Measurements from ENCODE around the gene KDM1A. TPM values are rescaled to one million over a fixed set of nuclear protein-coding genes. Genes with fewer than 3 reads are reported as not detected.

The KDM1A gene
- total RNA-seq, 1 donor from 2014 or later: 155 TPM

DNA sequence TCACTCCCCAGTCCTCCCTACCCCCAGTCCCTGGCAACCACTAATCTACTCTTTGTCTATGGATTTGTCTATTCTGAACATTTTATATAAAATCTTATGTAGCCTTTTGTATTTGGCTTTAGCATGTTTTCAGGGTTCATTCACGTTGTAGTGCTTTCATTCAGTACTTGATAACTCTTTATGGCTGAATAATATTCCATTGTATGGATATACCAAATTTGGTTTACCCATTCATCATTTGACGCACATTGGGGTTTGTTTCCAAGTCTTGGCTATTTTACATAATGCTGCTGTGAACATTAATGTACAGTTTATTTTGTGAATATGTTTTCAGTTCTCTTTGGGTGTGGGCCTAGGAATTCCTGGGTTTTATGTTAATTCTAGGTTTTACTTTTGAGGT, 2.6 kb downstream of the KDM1A start:
- H3K4me1 Mint-ChIP-seq (ENCODE audit: unreplicated experiment): peaks cover 23% of the 10 kb centered on the region
- DNase-seq (ENCODE audit: extremely low spot score, unreplicated experiment): no peak
- TF ChIP-seq, protein P1, sequence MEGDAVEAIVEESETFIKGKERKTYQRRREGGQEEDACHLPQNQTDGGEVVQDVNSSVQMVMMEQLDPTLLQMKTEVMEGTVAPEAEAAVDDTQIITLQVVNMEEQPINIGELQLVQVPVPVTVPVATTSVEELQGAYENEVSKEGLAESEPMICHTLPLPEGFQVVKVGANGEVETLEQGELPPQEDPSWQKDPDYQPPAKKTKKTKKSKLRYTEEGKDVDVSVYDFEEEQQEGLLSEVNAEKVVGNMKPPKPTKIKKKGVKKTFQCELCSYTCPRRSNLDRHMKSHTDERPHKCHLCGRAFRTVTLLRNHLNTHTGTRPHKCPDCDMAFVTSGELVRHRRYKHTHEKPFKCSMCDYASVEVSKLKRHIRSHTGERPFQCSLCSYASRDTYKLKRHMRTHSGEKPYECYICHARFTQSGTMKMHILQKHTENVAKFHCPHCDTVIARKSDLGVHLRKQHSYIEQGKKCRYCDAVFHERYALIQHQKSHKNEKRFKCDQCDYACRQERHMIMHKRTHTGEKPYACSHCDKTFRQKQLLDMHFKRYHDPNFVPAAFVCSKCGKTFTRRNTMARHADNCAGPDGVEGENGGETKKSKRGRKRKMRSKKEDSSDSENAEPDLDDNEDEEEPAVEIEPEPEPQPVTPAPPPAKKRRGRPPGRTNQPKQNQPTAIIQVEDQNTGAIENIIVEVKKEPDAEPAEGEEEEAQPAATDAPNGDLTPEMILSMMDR (conservative IDR thresholded peaks at IDR 0.05): no peak
- no peaks in the 10 kb centered on the region for H3K27me3 Mint-ChIP-seq
- H3K27ac Mint-ChIP-seq: no peak overlapping the region
- peak overlapping the region; percentile 98 for H3K4me3 Mint-ChIP-seq
- no peaks in the 10 kb centered on the region for H3K9me3 Mint-ChIP-seq
- H3K36me3 Mint-ChIP-seq: peaks cover 28% of the 10 kb centered on the region

DNA sequence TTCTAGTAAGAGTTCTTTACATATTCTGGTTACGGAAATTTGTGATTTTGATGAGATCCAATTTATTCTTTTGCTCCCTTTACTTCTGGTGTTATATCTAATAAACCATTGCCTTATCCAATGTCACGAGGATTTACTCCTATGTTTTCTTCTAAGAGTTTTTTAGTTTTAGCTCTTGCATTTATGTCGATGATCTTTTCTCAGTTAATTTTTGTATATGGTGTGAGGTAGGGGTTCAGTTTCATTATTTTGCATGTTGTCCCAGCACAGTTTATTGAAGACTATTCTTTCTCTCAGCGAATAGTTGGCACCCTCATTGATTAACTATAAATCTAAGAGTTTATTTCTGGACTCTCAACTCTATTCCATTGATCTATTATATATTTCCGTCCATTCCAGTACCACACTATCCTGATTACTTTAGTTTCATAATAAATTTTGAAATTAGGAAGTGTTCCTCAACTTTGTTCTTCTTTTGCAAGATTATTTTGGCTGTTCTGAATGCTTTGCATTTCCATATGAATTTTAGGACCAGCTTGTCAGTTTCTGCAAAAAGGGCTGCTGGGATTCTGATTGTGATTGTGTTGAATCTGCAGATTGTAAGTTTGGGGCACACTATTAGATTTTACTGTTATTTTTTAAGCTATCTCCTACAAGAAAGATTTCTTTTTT, 4.0 kb downstream of the KDM1A start:
- no peaks in the 10 kb centered on the region for H3K9me3 Mint-ChIP-seq
- H3K4me1 Mint-ChIP-seq (ENCODE audit: unreplicated experiment): peaks cover 32% of the 10 kb centered on the region
- DNase-seq (ENCODE audit: extremely low spot score, unreplicated experiment): no peak
- TF ChIP-seq, protein P1 (conservative IDR thresholded peaks at IDR 0.05): no peak
- peak overlapping the region; percentile 13 for H3K4me3 Mint-ChIP-seq
- H3K27me3 Mint-ChIP-seq: no peaks in the 10 kb centered on the region
- H3K36me3 Mint-ChIP-seq: peaks cover 28% of the 10 kb centered on the region
- no peak overlapping the region for H3K27ac Mint-ChIP-seq

DNA sequence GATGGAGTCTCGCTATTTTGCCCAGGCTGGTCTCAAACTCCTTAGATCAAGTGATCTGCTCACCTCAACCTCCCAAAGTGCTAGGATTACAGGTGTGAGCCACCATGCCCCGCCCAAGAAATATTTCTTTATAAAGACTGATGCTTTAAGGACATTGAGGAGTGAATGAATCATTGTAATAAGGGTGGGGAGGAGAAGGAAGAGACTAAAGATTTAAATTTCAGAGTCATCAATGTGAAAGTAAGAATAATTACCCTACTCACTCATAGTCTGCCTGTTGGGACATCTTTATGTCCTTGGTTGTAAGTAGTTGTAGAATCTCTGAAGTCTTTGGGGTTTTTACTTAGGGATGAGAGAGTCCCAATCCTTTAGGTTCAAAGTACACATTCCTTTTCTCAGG, 7.3 kb downstream of the KDM1A start:
- peaks cover 27% of the 10 kb centered on the region for H3K4me1 Mint-ChIP-seq (ENCODE audit: unreplicated experiment)
- no peaks in the 10 kb centered on the region for H3K27me3 Mint-ChIP-seq
- H3K4me3 Mint-ChIP-seq: no peak overlapping the region
- DNase-seq (ENCODE audit: extremely low spot score, unreplicated experiment): no peak
- peak overlapping the region; percentile 74 for H3K27ac Mint-ChIP-seq
- peaks cover 35% of the 10 kb centered on the region for H3K36me3 Mint-ChIP-seq
- TF ChIP-seq, protein P1 (conservative IDR thresholded peaks at IDR 0.05): no peak
- H3K9me3 Mint-ChIP-seq: no peaks in the 10 kb centered on the region

DNA sequence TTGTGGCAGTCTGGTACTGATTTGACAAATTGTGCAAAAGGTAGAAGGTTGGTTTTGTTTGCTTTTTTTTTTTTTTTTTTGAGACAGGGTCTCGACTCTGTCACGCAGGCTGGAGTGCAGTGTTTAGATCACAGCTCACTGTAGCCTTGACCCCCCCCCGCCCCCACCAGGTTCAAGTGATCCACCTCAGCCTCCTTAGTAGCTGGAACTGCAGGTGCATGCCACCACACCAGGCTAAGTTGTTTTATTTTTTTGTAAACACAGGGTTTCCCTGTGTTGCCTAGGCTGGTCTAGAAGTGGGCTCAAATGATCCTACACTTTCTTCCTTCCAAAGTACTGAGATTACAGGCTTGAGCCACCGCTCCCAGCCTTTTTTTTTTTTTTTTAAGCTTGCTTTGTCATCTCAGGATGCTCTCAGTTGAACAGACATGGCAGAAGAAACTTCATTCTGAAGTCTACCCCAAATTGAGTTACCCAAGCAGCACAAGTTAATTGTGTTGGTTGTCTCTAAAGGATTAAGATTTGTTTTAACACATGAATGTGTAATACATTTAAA, 8.2 kb downstream of the KDM1A start:
- Mint-ChIP-seq H3K9me3 (no peaks in the 10 kb centered on the region), H3K36me3 (peaks cover 36% of the 10 kb centered on the region), H3K4me1 (ENCODE audit: unreplicated experiment) (peaks cover 31% of the 10 kb centered on the region), H3K27me3 (no peaks in the 10 kb centered on the region), H3K27ac (no peak overlapping the region), H3K4me3 (no peak overlapping the region)
- TF ChIP-seq, protein P1 (conservative IDR thresholded peaks at IDR 0.05): no peak
- no peak for DNase-seq (ENCODE audit: extremely low spot score, unreplicated experiment)

DNA sequence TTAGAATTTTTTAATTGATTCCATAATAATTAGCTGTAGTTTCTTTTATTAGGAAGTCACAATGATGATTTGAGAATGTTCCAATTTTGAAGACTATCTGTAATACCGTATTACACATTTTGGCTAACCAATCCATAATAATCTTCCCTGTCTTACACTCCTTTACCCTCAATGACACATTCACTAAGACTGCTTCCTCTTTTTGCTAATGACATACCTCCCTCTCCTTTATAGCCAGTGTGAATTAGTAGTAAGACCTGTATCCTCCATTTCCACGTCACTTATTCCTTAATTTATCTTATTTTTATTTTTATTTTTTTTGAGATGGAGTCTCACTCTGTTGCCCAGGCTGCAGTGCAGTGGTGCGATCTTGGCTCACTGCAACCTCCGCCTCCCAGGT, 10.1 kb downstream of the KDM1A start:
- H3K9me3 Mint-ChIP-seq: no peaks in the 10 kb centered on the region
- peaks cover 36% of the 10 kb centered on the region for H3K4me1 Mint-ChIP-seq (ENCODE audit: unreplicated experiment)
- peaks cover 27% of the 10 kb centered on the region for H3K36me3 Mint-ChIP-seq
- DNase-seq (ENCODE audit: extremely low spot score, unreplicated experiment): no peak
- H3K4me3 Mint-ChIP-seq: no peak overlapping the region
- TF ChIP-seq, protein P1 (conservative IDR thresholded peaks at IDR 0.05): no peak
- H3K27me3 Mint-ChIP-seq: no peaks in the 10 kb centered on the region
- H3K27ac Mint-ChIP-seq: no peak overlapping the region
